ENCODE measurements around the gene PRKCA.
"Not testable (repeated sequence)": the region's sequence is repeated elsewhere in the genome, so short reads cannot be mapped to it uniquely, and the experiment has no call there.

PRKCA gene

DNA sequence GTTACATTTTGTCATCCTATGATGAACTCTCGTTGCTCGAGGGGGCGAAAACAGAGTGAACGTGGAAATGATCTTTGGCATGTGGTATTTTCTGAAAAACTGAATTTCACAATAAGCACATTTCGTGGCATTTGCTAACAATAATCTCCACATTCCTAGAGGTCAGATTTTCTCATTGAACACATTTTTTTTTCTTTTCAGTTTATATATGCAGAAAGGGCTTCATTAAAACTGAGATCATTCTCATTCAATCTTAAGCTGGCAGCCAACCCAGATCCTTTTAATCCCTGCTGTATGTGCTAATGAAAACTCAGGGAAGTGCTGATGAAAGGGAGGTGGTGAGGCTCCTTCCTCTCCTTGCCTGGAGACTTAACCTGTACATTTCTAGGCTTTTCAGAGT is 52.6 kb downstream of the PRKCA start:
- TF ChIP-seq, protein P1, sequence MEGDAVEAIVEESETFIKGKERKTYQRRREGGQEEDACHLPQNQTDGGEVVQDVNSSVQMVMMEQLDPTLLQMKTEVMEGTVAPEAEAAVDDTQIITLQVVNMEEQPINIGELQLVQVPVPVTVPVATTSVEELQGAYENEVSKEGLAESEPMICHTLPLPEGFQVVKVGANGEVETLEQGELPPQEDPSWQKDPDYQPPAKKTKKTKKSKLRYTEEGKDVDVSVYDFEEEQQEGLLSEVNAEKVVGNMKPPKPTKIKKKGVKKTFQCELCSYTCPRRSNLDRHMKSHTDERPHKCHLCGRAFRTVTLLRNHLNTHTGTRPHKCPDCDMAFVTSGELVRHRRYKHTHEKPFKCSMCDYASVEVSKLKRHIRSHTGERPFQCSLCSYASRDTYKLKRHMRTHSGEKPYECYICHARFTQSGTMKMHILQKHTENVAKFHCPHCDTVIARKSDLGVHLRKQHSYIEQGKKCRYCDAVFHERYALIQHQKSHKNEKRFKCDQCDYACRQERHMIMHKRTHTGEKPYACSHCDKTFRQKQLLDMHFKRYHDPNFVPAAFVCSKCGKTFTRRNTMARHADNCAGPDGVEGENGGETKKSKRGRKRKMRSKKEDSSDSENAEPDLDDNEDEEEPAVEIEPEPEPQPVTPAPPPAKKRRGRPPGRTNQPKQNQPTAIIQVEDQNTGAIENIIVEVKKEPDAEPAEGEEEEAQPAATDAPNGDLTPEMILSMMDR (conservative IDR thresholded peaks at IDR 0.05; ENCODE audit: low read depth, low read length): no peak
- no peak overlapping the region for H3K4me3 ChIP-seq (IDR thresholded peaks at IDR 0.05; ENCODE audit: insufficient read depth, low read depth, low read length)
- no peak overlapping the region for H3K4me2 ChIP-seq
- H2AFZ ChIP-seq (ENCODE audit: low read depth): no peak overlapping the region
- no peaks in the 10 kb centered on the region for H3K36me3 ChIP-seq (ENCODE audit: insufficient read depth)
- no peaks in the 10 kb centered on the region for H3K79me2 ChIP-seq (ENCODE audit: insufficient read depth, low read depth)
- H4K20me1 ChIP-seq (ENCODE audit: insufficient read depth): no peaks in the 10 kb centered on the region
- no peaks in the 10 kb centered on the region for H3K4me1 ChIP-seq (ENCODE audit: low read depth, poor library complexity, severe bottlenecking)
- H3K9ac ChIP-seq: no peak overlapping the region
- H3K27ac ChIP-seq: no peak overlapping the region
- H3K27me3 ChIP-seq (ENCODE audit: insufficient read depth, low read depth): no peaks in the 10 kb centered on the region

DNA sequence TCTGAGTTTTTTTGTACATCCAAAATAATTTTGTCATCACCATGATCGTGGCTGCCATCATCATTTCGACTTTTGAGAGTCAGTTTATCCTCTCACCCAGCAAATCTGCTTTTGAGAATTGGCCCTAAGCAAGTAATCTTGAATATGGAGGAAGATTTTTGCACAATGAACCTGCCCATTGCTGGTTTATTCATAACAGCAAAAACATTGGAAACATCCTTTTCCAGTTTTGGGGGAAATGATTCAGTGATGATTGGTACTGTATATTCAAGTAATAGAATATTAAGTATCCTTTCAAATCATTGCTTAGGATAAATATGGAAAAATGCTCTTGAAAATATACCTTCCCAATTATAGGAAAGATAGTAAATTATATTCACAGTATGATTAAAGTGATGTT is 53.1 kb downstream of the PRKCA start:
- Histone ChIP-seq H3K4me2 (no peak overlapping the region), H3K27me3 (ENCODE audit: insufficient read depth, low read depth) (no peaks in the 10 kb centered on the region), H4K20me1 (ENCODE audit: insufficient read depth) (no peaks in the 10 kb centered on the region), H3K27ac (no peak overlapping the region), H2AFZ (ENCODE audit: low read depth) (no peak overlapping the region), H3K9ac (no peak overlapping the region), H3K4me1 (ENCODE audit: low read depth, poor library complexity, severe bottlenecking) (no peaks in the 10 kb centered on the region), H3K36me3 (ENCODE audit: insufficient read depth) (no peaks in the 10 kb centered on the region), H3K79me2 (ENCODE audit: insufficient read depth, low read depth) (no peaks in the 10 kb centered on the region), H3K4me3 (IDR thresholded peaks at IDR 0.05; ENCODE audit: insufficient read depth, low read depth, low read length) (no peak overlapping the region)
- TF ChIP-seq, protein P1 (conservative IDR thresholded peaks at IDR 0.05; ENCODE audit: low read depth, low read length): no peak

DNA sequence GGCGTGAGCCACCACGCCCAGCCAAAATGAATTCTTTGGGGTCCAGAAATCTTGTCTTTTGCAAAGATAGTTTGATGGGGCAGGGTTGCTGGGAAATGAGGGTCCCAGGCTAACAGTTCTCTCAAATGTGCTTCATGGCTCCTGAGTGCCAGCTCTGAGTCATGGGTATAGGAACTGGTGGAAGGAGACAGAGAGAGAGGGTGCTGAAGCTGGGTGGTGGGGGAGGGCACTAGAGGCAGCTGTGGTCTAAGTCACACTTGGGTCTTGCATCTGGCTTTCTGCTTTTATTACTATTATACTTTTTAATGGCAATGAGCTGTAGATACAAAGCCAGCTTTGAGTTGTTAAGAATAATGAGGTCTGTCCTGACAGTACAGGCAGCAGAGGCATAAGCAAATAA is 54.6 kb downstream of the PRKCA start:
- no peaks in the 10 kb centered on the region for H4K20me1 ChIP-seq (ENCODE audit: insufficient read depth)
- no peaks in the 10 kb centered on the region for H3K4me1 ChIP-seq (ENCODE audit: low read depth, poor library complexity, severe bottlenecking)
- TF ChIP-seq, protein P1 (conservative IDR thresholded peaks at IDR 0.05; ENCODE audit: low read depth, low read length): no peak
- H3K27me3 ChIP-seq (ENCODE audit: insufficient read depth, low read depth): no peaks in the 10 kb centered on the region
- no peak overlapping the region for H3K4me3 ChIP-seq (IDR thresholded peaks at IDR 0.05; ENCODE audit: insufficient read depth, low read depth, low read length)
- no peak overlapping the region for H2AFZ ChIP-seq (ENCODE audit: low read depth)
- no peaks in the 10 kb centered on the region for H3K79me2 ChIP-seq (ENCODE audit: insufficient read depth, low read depth)
- no peak overlapping the region for H3K9ac ChIP-seq
- no peaks in the 10 kb centered on the region for H3K36me3 ChIP-seq (ENCODE audit: insufficient read depth)
- no peak overlapping the region for H3K4me2 ChIP-seq
- no peak overlapping the region for H3K27ac ChIP-seq

DNA sequence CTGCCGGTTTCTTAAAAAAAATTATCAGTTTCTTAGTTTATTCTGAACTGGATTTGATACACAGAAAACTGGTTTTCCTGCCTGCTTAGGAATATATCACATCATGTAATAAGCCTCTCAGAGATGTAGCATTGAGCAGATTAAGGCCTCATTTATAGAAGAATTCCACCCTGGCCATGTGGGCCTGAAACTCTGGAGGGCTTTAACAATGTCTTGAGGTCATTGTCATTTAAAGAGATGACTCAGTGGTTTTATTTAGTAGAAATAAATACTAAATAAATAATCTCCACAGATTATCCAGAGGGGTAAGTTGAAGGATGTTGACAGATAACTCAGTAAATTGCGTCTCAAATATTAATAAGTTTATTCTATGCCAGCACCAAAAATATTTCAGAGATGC is 56.9 kb downstream of the PRKCA start:
- Histone ChIP-seq H3K4me3 (IDR thresholded peaks at IDR 0.05; ENCODE audit: insufficient read depth, low read depth, low read length) (no peak overlapping the region), H3K4me1 (ENCODE audit: low read depth, poor library complexity, severe bottlenecking) (no peaks in the 10 kb centered on the region), H3K27me3 (ENCODE audit: insufficient read depth, low read depth) (no peaks in the 10 kb centered on the region), H4K20me1 (ENCODE audit: insufficient read depth) (no peaks in the 10 kb centered on the region), H3K36me3 (ENCODE audit: insufficient read depth) (no peaks in the 10 kb centered on the region), H3K4me2 (no peak overlapping the region), H3K27ac (no peak overlapping the region), H3K9ac (no peak overlapping the region), H3K79me2 (ENCODE audit: insufficient read depth, low read depth) (no peaks in the 10 kb centered on the region), H2AFZ (ENCODE audit: low read depth) (no peak overlapping the region)
- TF ChIP-seq, protein P1 (conservative IDR thresholded peaks at IDR 0.05; ENCODE audit: low read depth, low read length): no peak

DNA sequence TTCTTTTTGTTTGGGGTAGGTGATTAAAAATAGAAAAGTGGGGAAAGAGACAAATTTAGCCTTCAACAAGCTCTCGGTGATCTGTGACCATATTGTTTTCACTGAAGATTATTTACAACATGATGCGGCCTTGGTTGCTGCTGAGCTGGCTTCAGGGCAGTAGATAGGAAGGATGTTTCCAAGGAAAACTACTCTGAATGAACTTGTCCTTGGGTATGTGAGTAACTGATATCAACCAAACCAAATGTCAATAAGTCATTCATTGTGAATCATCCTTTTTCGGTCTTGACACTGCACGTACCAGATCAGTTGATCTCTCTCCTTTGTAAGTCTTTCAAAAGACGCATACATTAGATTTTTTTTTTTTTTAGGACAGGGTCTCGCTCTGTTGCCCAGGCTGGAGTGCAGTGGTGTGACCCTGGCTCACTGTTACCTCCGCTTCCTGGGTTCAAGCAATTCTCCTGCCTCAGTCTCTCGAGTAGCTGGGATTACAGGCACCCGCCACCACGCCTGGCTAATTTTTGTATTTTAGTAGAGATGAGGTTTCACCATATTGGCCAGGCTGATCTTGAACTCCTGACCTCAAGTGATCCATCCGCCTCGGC is 58.6 kb downstream of the PRKCA start:
- H2AFZ ChIP-seq (ENCODE audit: low read depth); H3K4me1 ChIP-seq (ENCODE audit: low read depth, poor library complexity, severe bottlenecking); H3K79me2 ChIP-seq (ENCODE audit: insufficient read depth, low read depth); H3K4me3 ChIP-seq (IDR thresholded peaks at IDR 0.05; ENCODE audit: insufficient read depth, low read depth, low read length); H3K36me3 ChIP-seq (ENCODE audit: insufficient read depth); H3K9ac ChIP-seq; H3K27ac ChIP-seq; H4K20me1 ChIP-seq (ENCODE audit: insufficient read depth); H3K27me3 ChIP-seq (ENCODE audit: insufficient read depth, low read depth); H3K4me2 ChIP-seq: not testable (repeated sequence)
